ENCODE results near the gene PTGIR.

DNA sequence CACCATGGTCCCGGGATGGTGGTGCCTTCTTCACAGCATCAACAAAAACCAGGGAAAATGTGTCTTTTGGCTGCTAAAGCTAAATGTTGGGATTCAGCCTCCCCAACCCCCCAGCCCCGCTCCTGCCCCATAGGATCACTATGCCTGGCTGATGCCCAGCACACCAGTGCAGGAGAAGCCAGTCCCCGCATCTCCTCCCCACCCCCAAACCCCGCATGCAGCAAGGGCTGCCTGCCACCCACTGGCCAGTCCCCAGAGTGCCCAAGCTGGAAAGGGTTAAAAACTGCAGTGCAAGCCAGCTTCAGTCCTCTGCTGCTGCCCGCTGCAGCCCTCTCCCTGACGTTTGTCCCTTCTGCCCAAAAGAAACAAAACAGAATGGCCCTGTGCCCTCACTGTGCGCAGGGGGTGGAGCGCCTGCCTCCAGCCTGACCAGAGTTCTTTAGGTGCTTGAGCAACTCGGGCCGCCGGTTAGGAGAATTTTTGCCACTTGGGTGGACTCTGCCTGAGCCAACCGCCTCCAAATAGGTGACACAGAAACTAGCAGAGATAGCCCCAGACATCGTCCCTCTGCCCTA, 20.0 kb downstream of the PTGIR start:
- TF ChIP-seq EZH2 (IDR thresholded peaks at IDR 0.05; ENCODE audit: insufficient read depth, poor library complexity, severe bottlenecking) (no peak), EZH2phosphoT487 (IDR thresholded peaks at IDR 0.05; ENCODE audit: insufficient read depth, low read depth) (no peak)
